HG02642 (cell line): ENCODE results near the gene GUCA1A.
"Not testable (repeated sequence)": the region's sequence is repeated elsewhere in the genome, so short reads cannot be mapped to it uniquely, and the experiment has no call there.

Experiments
- ATAC-seq: cut with Tn5 transposase; IDR thresholded peaks from one replicate; pipeline ENCODE4 v1.9.1; 2021; ENCODE audit warnings: mild to moderate bottlenecking; ENCODE audit not compliant: unreplicated experiment, poor library complexity

GUCA1A gene

DNA sequence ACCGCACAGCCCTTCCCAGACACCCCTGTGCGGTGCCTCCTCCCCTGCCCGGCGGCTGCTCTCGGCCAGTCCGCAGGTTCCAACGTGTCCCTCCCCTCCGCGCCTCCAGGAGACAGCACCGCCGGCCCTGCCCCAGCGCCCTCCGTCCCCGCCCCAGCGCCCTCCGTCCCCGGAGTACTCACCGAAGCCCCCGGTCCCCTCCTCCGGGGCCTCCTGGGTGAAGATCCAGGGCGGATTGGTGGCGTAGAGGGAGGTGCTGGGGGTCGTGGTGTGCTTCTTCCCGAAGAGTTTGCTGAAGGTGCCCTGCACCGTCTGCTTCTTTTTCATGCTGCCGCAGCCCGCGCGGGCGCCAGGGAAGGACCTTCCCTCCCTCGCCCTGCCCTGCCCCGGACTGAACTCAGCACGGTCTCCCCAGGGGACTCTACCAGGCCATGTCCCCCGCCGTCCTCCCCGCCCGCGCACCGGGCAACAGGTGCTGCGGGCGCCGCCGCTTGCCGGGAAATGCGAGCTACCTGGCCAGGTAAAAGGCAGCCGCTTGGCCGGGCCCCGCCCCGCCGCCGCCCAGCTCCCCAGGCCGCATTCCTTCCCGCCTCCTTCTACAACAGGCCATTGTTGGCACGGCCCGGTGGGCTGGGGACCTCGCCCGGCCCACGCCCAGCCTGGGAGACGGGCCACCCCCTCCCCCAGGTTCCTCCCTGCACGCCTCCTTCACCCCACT is 30.9 kb upstream of the GUCA1A start, which contains the start of gene C6orf132:
Gene C6orf132 (minus strand): TSS at position 503 of the 718 bp plus-strand sequence. CDS start 176 bp downstream, at position 327.
- no peak for ATAC-seq

DNA sequence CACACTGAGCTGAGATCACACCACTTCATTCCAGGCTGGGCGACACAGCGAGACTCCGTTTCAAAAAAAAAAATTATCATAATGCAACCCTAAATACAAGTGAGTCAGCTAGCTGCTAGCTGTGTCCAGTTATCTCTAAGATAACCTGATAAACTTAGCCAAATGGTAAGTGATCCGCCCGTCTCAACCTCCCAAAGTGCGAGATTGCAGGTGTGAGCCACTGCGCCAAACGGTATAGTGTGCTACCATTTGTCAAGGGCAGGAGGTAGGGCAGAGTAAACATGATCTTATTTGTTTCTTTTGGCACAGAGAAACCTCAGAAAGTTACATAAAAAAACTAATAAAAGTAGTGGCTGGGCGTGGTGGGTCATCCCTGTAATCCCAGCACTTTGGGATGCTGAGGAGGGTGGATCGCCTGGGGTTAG is 26.0 kb upstream of the GUCA1A start:
- no peak for ATAC-seq

DNA sequence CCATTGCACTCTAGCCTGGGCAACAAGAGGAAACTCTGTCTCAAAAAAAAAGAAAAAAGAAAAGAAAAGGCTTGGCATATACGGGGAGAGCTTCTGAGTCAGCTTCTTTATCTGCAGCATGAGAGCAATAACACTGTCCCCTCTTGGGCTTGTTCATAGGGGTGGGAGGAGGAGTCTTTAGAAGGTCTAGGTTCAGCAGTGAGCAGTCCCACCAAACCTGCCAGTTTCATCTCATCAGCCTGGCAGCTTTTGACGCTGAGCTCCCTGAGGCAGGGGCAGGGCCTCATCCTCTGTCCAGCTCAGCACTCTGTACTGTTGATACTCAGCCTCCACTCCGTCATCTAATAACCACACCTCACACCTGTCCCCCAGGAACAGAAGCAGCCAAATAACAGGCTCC is 25.1 kb upstream of the GUCA1A start:
- no peak for ATAC-seq

DNA sequence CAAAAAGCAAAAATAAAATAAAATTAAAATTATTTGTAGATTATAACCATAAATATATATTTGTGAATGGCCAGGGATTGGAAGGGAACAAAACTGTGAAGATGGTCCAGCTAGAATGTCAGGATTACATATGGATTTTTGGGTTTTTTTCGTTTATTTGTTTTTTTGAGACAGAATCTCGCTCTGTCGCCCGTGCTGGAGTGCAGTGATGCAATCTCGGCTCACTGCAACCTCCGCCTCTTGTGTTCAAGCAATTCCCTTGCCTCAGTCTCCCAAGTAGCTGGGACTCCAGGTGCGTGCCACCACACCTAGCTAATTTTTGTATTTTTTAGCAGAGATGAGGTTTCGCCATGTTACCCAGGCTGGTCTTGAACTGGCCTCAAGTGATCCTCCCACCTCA is 22.9 kb upstream of the GUCA1A start:
- no peak for ATAC-seq

DNA sequence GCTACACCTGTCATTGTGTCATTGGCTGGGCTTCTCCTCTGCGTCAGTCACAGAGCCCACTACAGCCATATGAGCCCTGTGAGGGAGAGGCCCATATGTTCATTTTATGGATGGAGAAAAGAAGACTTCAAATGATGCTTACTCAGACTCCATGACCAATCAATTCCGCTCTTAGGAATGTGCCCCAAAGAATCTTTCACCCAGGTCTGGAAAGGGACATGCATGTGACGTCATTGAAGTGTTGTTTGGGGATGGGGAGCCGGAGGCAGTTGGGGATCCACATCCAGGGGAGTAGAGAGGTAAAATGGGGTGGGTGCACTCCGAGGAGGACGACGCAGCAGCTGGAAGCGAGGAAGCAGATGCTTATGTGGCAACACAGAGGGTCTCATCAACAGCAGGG is 21.1 kb upstream of the GUCA1A start:
- ATAC-seq = no peak

DNA sequence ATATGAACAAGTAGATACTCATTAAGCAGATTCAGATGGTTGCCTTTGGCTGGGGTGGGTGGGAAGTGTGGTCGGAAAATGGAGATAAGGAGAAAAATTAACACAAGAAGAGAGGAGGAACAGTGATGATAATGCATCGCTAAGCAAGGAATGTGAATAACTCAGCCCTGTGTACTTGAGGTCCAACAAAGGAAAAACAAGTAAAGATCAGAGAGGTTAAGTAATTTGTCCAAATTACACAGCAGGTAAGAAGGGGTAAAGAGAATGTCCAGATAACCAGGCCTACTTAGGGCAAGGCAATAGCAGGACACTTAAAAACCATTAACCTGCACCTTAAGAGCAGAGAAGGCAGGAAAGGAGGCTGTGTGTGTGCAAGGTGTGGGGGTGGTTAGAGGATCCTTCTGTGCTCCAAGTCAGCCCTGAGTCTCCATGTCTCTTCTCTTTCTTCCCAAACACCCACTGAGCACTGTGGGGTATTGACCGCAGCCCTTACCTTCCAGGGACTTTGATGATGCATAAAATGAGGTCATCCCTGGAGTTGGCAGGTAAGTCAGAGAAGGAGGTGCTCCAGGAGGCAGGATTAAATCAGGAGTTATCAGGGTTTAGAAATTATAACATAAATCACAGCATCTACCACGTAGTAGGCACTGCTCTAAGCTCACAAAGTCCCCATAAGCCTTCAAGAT is 20.5 kb upstream of the GUCA1A start:
- not testable (repeated sequence) for ATAC-seq

DNA sequence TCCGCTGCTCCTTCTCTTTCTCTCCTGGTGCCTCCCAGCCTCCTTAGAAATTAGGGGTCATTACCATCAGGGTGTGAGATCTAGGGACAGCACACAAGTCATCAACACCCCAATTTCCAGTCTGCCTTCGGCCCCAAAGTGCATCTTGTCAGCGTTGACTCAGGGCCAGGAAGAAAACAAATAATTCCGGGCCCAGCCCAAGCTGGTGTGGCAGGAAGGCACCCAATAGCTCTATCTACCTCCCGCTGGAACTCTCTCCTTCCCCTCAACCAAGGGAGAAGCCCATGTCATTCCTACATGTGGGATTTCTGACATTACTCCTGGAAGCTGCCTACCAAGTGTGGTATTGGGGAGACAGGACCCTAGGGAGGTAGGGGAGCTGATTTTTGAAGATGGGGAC is 19.2 kb upstream of the GUCA1A start:
- no peak for ATAC-seq

DNA sequence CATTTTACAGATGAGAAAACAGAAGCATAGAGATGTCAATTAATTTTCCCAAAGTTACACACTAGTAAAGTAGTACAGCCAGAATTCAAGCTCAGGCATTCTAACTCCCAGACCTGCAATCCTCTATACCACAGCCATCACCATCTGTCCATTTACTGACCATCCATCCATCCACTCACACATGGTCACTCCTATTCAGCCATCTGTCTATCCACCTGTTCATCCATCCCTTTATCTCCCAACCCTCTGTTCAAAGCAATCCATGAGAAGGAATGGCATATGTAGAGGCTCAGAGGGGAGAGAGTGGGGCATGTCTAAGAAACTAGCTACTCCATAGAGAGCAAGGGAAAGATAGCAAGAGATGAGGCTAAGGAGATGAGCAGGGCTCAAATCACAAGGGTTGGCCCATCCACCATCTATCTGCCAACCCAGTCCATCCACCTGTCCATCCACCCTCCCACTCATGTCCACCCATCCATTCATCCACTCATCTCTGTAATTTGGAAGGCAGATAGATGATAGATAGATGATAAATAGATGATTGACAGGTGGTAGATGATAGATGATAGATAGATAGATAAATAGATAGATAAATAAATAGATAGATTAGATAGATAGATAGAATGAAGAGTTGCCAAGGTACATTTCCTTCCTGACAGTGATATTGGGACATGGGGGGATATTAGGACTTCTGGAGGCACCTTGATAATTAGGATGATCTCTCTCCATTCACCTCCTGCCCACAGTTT is 18.5 kb upstream of the GUCA1A start:
- ATAC-seq = no peak

DNA sequence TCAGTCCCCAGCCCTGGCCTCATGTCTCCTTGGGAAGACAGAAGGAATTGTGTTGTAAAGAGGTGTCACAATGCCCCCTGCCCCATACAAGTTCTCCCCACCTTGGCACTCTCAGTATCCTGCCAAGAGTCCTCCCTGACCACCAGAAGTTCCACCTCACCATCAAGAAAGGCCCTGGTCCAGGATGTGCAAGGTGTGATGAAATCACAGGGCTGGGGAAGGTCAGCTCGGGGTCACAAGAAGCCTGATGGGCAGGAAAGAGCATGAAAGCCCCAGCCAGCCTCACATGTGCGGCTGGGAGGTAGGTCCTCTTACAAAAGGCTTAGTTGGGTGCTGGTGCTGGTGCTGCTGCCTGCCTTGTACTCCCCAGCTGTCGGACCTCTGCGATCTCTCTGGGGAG is 17.9 kb upstream of the GUCA1A start:
- no peak for ATAC-seq

DNA sequence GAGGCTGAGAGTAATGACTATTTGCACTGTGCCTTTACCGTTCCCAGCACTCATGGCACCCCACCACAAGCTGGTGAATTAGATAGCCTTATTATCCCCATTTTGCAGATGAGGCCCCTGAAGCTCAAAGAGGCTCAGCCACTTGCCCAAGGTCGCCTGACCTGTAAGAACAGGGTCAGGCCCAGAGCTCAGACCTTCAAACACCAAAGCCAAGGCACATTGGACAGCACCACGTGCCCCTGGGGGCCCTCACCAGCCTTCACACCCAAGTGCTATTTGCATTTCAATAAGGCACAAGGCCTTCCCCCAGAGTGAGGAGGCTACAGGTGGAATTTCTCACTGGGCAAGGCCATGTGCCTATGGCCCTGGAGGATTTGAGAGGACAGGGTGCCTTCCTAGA is 16.5 kb upstream of the GUCA1A start:
- no peak for ATAC-seq

DNA sequence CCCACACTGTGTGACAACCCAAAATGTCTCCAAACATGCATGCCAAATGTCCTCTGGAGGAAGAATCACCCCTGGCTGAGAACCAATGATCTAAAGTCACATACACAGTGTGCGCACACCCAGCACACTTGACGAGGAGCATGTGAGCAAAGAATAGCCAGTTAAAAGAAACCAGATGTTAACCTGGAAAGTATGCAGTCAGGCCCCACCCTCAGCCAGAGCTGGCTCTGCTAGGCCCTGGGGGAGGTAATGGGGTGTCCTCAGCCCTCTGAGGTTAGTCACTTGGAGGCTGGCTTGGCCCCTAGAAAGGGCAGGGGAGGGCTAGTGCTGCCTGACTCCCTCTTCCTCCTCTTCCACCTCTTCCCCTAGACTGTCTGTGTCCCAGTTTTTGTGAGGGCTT is 15.2 kb upstream of the GUCA1A start:
- ATAC-seq = no peak

DNA sequence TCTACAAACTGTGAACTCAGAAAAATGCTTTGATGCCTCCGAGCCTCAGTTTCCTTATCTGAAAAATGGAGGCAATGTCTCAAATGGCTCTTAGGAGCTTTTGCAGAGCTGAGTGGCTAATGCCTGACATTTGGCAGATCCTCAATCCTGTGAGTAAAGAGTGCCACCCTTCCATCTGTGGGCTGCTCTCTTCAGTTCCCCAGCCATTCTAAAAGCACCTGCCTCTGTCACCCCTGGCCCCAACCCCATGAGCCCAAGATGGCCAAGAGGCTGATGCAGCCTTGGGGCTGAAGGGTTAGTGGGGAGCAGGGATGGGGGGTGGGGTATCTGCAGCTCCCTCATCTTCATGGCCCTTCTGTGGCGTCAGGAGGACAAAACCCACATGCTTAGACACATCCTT is 14.5 kb upstream of the GUCA1A start:
- ATAC-seq = no peak

DNA sequence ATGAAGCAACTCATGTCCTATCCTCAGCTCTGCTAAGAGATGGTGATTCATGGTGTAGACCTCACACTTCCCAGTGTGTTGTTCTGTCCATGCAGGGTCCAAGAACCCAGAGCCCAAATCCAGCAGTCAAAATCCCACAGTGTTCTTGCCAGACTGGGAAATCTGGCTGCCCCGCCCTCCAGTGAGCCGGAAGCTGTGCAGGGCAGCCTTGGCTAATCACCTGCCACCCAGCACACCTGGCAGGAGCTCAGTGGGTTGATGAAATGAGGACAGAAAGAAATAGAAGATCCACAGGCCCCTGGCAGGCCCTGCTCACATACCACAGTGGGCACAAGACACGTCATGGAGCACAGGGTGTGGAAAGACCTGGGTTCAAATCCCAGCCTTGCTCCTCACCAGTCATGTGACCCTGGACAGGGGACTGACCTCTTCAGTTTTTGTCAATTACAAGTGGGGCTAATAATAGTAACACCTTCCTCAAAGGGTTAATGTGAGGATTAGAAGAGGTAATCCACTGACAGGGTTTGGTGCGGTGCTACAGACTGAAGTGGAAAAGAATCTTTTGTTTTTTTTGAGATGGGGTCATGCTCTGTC is 13.6 kb upstream of the GUCA1A start:
- no peak for ATAC-seq

DNA sequence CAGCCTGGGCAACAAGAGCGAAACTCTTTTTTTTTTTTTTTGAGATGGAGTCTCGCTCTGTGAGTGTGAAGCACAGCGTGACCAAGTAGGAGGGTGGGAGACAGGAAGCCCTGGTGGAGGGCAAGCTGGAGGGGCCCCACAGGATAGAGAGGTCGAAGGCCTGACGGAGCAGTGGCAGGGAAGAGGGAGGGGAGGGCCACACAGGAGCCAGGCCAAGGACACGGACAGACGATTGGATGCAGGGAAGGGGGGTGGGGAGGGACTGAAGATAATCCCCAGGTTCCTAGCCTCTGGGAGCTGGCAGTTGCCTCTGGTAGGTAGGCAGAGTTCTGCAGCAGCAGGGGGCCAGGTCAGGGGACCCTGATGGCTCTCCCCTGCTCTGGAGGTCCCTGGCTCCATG is 10.8 kb upstream of the GUCA1A start:
- no peak for ATAC-seq

DNA sequence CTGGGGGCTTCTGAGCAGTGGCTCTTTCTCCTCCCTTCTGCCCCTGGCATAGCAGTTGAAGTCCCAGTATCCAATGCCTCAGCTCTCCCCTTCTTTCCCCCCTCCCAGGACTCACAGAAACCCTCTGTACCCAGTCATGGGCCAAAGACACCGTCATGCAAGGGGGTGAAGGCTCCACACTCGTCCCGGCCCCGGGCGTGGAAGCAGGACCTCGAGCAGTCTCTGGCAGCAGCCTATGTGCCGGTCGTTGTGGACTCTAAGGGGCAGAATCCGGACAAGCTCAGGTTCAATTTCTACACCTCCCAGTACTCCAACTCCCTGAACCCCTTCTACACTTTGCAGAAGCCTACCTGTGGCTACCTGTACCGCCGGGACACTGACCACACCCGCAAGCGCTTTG is 10.4 kb upstream of the GUCA1A start:
- no peak for ATAC-seq

DNA sequence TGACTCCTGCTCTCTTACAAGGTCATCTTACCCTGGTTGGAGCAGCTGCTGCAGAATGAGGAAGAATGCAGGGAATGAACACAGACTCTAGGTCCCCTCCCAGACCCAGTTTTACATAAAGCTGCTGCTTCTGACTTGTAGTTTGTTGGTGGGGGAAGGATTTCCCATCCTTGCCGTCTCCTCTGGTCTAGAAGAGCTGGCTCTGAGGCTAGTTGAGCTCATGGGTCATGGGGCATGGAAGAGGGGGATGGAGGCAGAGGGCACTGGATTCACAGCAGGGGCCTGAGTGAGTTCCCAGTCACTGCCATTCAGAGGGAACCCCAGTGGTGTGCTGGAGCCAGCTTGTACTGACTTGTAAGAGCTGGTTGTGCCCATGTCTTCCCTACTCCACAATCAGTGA is 9.2 kb upstream of the GUCA1A start:
- no peak for ATAC-seq

DNA sequence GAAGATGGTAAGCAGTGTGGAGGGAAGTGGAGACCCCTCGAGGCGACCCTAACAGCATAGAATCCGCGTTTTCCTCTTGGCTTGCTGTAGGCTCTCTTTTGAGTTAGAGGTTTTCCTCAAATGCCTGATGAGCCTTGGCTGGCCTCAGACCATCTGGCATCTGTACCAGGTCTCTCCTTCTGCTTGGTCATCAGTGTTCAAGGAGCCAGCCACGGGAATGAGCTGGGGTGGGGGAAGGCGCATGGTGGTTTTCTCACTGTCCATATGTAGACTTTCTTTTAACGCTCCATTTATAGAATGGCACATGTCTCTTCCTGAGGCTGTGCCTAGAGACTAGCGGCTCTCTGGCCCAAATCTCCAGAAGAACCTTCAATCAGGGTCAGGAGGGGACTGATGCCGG is 8.1 kb upstream of the GUCA1A start:
- ATAC-seq = no peak

DNA sequence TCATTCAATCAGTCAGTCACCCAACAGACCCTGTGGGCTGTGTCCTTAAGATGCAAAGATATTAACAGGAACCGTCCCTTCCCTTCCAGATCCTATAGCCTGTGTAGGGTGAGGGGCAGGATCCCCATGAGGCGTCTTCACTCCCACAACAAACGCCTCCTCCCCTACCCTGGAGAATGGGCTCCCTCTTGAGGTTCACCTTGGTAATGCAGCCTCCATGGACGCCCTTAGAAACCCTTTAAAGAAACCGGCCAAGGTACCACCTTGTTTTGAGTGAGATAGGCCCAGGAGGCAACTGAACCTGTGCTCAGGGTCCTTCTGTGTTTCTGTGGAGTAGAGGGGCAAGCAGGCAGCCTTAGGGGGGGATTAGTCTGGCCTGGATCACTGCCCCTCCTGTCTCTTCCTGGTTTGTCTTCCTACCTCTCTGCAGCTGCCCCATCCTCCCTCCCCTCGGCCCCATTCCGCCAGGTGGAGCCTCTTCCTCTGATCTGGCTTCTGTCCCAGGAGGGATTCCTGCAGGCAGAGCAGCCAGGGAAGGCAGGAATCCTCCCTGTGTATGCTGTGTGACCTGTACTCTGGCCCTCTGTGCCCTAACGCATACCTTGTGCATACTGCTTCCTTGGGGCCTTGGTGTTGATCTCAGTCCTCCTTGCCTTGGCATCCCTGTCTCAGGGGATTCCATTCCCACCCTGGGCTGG is 6.6 kb upstream of the GUCA1A start:
- ATAC-seq = no peak

DNA sequence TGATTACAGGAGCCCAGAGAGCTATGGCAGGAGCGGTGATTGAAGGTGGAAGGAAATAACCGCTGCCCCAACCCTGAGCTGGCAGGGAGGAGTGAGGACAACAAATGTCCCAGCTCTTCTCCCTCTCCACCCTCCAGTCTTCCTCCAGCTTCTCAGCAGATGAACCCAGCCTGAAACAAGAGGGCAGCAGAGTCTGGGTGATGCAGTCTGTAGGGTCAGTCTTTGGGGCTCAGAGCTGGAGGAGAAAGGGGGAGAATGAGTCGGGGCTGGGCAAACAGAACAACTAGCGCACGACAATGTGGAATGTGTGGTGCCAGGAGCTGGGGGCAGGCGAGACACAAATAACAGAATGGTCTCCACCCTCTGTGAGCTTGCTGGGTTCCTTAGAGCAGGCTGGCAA is 4.5 kb upstream of the GUCA1A start:
- ATAC-seq = no peak

DNA sequence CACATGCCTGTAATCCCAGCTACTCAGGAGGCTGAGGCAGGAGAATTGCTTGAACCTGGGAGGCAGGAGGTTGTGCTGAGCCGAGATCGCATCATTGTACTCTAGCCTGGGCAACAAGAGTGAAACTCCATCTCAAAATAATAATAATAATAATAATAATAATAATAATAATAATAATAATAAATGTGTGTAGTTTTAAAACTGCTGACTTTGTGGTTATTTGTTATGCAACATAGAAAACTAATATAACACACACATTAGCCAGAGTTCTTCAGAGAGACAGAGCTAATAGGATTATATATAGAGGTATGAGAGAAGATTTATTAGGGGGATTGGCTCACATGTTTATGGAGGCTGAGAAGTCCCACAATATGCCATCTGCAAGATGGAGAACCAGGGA is 3.4 kb upstream of the GUCA1A start:
- ATAC-seq = not testable (repeated sequence)
